H9 (cell line): Measurements from ENCODE around the gene PLSCR4. TPM values are rescaled to one million over a fixed set of nuclear protein-coding genes. Genes with fewer than 3 reads are reported as not detected.

Source experiments
- DNase-seq: peaks from one replicate; pipeline ENCODE4 v3.0.0-alpha.2; 2017
- H2AFZ ChIP-seq: one replicate; pipeline ENCODE4 v1.6.1; 2013; ENCODE audit warnings: mild to moderate bottlenecking, low read length, control low read depth, moderate library complexity
- H2AK5ac ChIP-seq: 2 replicates; pipeline ENCODE4 v1.6.1; 2013; ENCODE audit warnings: low read length, control low read depth, mixed read lengths; ENCODE audit not compliant: insufficient read length
- H2BK120ac ChIP-seq: one replicate; pipeline ENCODE4 v1.6.1; 2013; ENCODE audit warnings: low read depth, mild to moderate bottlenecking, low read length, control low read depth, inconsistent platforms; ENCODE audit not compliant: poor library complexity, severe bottlenecking
- H2BK12ac ChIP-seq: 2 replicates; pipeline ENCODE4 v1.6.1; 2013; ENCODE audit warnings: low read length, control low read depth, mixed read lengths, low read depth; ENCODE audit not compliant: insufficient read length
- H2BK15ac ChIP-seq: 2 replicates; pipeline ENCODE4 v1.6.1; 2013; ENCODE audit warnings: low read depth, low read length, control low read depth
- H2BK20ac ChIP-seq: one replicate; pipeline ENCODE4 v1.6.1; 2013; ENCODE audit warnings: low read depth, mild to moderate bottlenecking, low read length, control low read depth, inconsistent platforms; ENCODE audit not compliant: poor library complexity, severe bottlenecking
- H2BK5ac ChIP-seq: 2 replicates; pipeline ENCODE4 v1.6.1; 2013; ENCODE audit warnings: low read length, control low read depth, mixed read lengths; ENCODE audit not compliant: insufficient read length
- H3K14ac ChIP-seq: 2 replicates; pipeline ENCODE4 v1.6.1; 2013; ENCODE audit warnings: low read length, control low read depth; ENCODE audit not compliant: insufficient read depth
- H3K18ac ChIP-seq: 2 replicates; pipeline ENCODE4 v1.6.1; 2013; ENCODE audit warnings: low read depth, mild to moderate bottlenecking, mixed read lengths, low read length, control low read depth; ENCODE audit not compliant: insufficient read length
- H3K23ac ChIP-seq: 2 replicates; pipeline ENCODE4 v1.6.1; 2013; ENCODE audit warnings: low read length, control low read depth, mixed read lengths, low read depth; ENCODE audit not compliant: insufficient read length
- H3K23me2 ChIP-seq: 2 replicates; pipeline ENCODE4 v1.6.1; 2013; ENCODE audit warnings: low read depth, mild to moderate bottlenecking, mixed read lengths, low read length, control low read depth; ENCODE audit not compliant: insufficient read length, poor library complexity, severe bottlenecking
- H3K27ac ChIP-seq: 2 replicates; pipeline ENCODE4 v1.5.1; 2013; ENCODE audit warnings: low read length, control low read depth, mixed read lengths, low read depth; ENCODE audit not compliant: insufficient read length
- H3K27me3 ChIP-seq: 2 replicates; pipeline ENCODE4 v1.6.1; 2013; ENCODE audit warnings: low read length, control low read depth, inconsistent platforms; ENCODE audit not compliant: insufficient read depth
- H3K4ac ChIP-seq: 2 replicates; pipeline ENCODE4 v1.6.1; 2013; ENCODE audit warnings: low read depth, mild to moderate bottlenecking, control low read depth, inconsistent platforms, low read length, moderate library complexity
- H3K4me1 ChIP-seq: 2 replicates; pipeline ENCODE4 v1.6.1; 2013; ENCODE audit warnings: low read length, control low read depth, inconsistent platforms; ENCODE audit not compliant: insufficient read depth
- H3K4me2 ChIP-seq: 2 replicates; pipeline ENCODE4 v1.6.1; 2013; ENCODE audit warnings: low read length, control low read depth, mixed read lengths; ENCODE audit not compliant: insufficient read length, insufficient read depth
- H3K56ac ChIP-seq: 2 replicates; pipeline ENCODE4 v1.6.1; 2013; ENCODE audit warnings: low read depth, mild to moderate bottlenecking, mixed read lengths, low read length, control low read depth; ENCODE audit not compliant: insufficient read length
- H3K79me1 ChIP-seq: 2 replicates; pipeline ENCODE4 v1.6.1; 2013; ENCODE audit warnings: low read depth, mild to moderate bottlenecking, moderate library complexity, low read length, control low read depth, inconsistent platforms; ENCODE audit not compliant: insufficient read depth, poor library complexity, severe bottlenecking
- H3K79me2 ChIP-seq: 2 replicates; pipeline ENCODE4 v1.6.1; 2013; ENCODE audit warnings: low read length, control low read depth, inconsistent platforms; ENCODE audit not compliant: insufficient read depth
- H3K9ac ChIP-seq: 2 replicates; pipeline ENCODE4 v1.6.1; 2013; ENCODE audit warnings: low read length, control low read depth, mixed read lengths; ENCODE audit not compliant: insufficient read length; ENCODE audit errors: extremely low read depth
- H3K9me3 ChIP-seq: one replicate; pipeline ENCODE4 v1.6.1; 2013; ENCODE audit warnings: low read depth, low read length, inconsistent platforms; ENCODE audit not compliant: control insufficient read depth
- H3T11ph ChIP-seq: one replicate; pipeline ENCODE4 v1.6.1; 2013; ENCODE audit warnings: mild to moderate bottlenecking, low read length, control low read depth, inconsistent platforms
- H4K20me1 ChIP-seq: one replicate; pipeline ENCODE4 v1.6.1; 2013; ENCODE audit not compliant: control insufficient read depth, insufficient read length, insufficient read depth
- H4K5ac ChIP-seq: 2 replicates; pipeline ENCODE4 v1.6.1; 2013; ENCODE audit warnings: low read depth, mild to moderate bottlenecking, mixed read lengths, low read length, control low read depth; ENCODE audit not compliant: insufficient read length
- H4K8ac ChIP-seq: replicated peaks from 2 replicates; pipeline ENCODE4 v1.6.1; 2013; ENCODE audit warnings: low read length, control low read depth, mixed read lengths, low read depth; ENCODE audit not compliant: insufficient read length
- H4K91ac ChIP-seq: 2 replicates; pipeline ENCODE4 v1.6.1; 2013; ENCODE audit warnings: low read depth, mild to moderate bottlenecking, moderate library complexity, mixed read lengths, low read length, control low read depth; ENCODE audit not compliant: insufficient read length
- H3K27ac Mint-ChIP-seq, 3 experiments: 2 replicates in 2 of 3; 3 replicates in 1 of 3; pipeline ENCODE4 v1.8.0; 2020 to 2021; ENCODE audit warnings: mixed read lengths in 3 of 3, mild to moderate bottlenecking in 1 of 3, moderate library complexity in 1 of 3
- H3K27me3 Mint-ChIP-seq: 2 replicates; pipeline ENCODE4 v1.8.0; 2021; ENCODE audit warnings: low read depth, mild to moderate bottlenecking, moderate library complexity, mixed read lengths
- H3K36me3 Mint-ChIP-seq, 3 experiments: 2 replicates in 2 of 3; 3 replicates in 1 of 3; pipeline ENCODE4 v1.8.0; 2020 to 2021; ENCODE audit warnings: low read depth in 3 of 3, mixed read lengths in 3 of 3; ENCODE audit not compliant: insufficient read depth in 1 of 3
- H3K4me1 Mint-ChIP-seq, 2 experiments: 2 replicates each; pipeline ENCODE4 v1.8.0; 2020; ENCODE audit warnings: mixed read lengths in 2 of 2
- H3K4me3 Mint-ChIP-seq, 2 experiments: 2 replicates in 1 of 2; 3 replicates in 1 of 2; pipeline ENCODE4 v1.8.0; 2020 to 2021; ENCODE audit warnings: mild to moderate bottlenecking in 2 of 2, mixed read lengths in 2 of 2, moderate library complexity in 1 of 2
- H3K9me3 Mint-ChIP-seq, 2 experiments: 2 replicates in 1 of 2; 3 replicates in 1 of 2; pipeline ENCODE4 v1.8.0; 2020; ENCODE audit warnings: mild to moderate bottlenecking in 2 of 2, mixed read lengths in 2 of 2, moderate library complexity in 1 of 2
- WGBS: extraction: QIAGEN DNeasy Blood & Tissue Kit; methylation state at CpG from one replicate; pipeline ENCODE4 v1.1.7; 2013; ENCODE audit warnings: missing lambda C conversion rate, low lambda C conversion rate, mixed read lengths; ENCODE audit not compliant: insufficient read length; ENCODE audit errors: extremely low coverage; 5-methylcytosine and 5-hydroxymethylcytosine counted together
- total RNA-seq: library from RNA; stranded (reverse); gene quantifications from 2 replicates; pipeline ENCODE4 v1.2.1, GENCODE V29; 2021
- TF ChIP-seq, protein P1 (sequence below): fragments of 200-600 bp; sonication (generic); conservative IDR thresholded peaks from 3 replicates; pipeline ENCODE4 v1.8.0; 2021; ENCODE audit warnings: antibody characterized with exemption, mild to moderate bottlenecking

Gene PLSCR4
- total RNA-seq, 1 experiment from 2014 or later, result 1.2 TPM

DNA sequence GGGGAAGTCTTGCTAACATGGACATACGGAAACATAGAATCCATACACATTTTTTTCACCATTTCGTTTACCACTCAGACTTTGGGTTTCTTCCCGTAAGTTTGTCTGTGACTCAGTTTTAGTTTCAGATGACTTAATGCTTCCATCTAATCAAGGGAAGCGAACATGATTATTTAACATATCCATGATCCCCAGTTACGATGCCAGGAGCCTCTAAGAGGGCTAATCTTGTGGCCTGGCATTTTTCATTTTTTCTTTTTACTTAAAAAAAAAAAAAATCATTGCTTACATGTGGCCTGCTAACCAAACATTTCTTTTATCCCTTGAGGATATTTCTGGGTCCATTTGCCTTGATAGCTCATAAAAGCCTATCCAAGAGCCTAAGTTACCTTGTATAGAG is 69.7 kb downstream of the PLSCR4 start:
- H3K36me3 Mint-ChIP-seq, result no peaks in the 10 kb centered on the region
- no peak overlapping the region for H3K56ac ChIP-seq
- no peak overlapping the region for H3K4me2 ChIP-seq
- no peak overlapping the region for H4K8ac ChIP-seq
- TF ChIP-seq, protein P1, sequence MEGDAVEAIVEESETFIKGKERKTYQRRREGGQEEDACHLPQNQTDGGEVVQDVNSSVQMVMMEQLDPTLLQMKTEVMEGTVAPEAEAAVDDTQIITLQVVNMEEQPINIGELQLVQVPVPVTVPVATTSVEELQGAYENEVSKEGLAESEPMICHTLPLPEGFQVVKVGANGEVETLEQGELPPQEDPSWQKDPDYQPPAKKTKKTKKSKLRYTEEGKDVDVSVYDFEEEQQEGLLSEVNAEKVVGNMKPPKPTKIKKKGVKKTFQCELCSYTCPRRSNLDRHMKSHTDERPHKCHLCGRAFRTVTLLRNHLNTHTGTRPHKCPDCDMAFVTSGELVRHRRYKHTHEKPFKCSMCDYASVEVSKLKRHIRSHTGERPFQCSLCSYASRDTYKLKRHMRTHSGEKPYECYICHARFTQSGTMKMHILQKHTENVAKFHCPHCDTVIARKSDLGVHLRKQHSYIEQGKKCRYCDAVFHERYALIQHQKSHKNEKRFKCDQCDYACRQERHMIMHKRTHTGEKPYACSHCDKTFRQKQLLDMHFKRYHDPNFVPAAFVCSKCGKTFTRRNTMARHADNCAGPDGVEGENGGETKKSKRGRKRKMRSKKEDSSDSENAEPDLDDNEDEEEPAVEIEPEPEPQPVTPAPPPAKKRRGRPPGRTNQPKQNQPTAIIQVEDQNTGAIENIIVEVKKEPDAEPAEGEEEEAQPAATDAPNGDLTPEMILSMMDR, result no peak
- H3K27me3 Mint-ChIP-seq, result no peaks in the 10 kb centered on the region
- H3K14ac ChIP-seq, result no peak overlapping the region
- no peak overlapping the region for H2BK5ac ChIP-seq
- H3K27ac Mint-ChIP-seq, result no peak overlapping the region
- H2AFZ ChIP-seq, result no peak overlapping the region
- no CpG with 5 or more reads among the region's 5 CpGs for WGBS
- H2BK15ac ChIP-seq, result no peak overlapping the region
- no peak overlapping the region for H2BK12ac ChIP-seq
- no peak for DNase-seq
- H3K4ac ChIP-seq, result no peak overlapping the region
- no peak overlapping the region for H4K91ac ChIP-seq
- H3K23me2 ChIP-seq, result no peaks in the 10 kb centered on the region
- no peaks in the 10 kb centered on the region; a peak in 1 of 5 replicates for H3K9me3 Mint-ChIP-seq
- H3T11ph ChIP-seq, result no peak overlapping the region
- no peaks in the 10 kb centered on the region for H3K27me3 ChIP-seq
- H2BK20ac ChIP-seq, result no peak overlapping the region
- H3K18ac ChIP-seq, result no peak overlapping the region
- no peaks in the 10 kb centered on the region for H3K4me1 Mint-ChIP-seq
- H2BK120ac ChIP-seq, result no peak overlapping the region
- no peak overlapping the region for H4K5ac ChIP-seq
- H2AK5ac ChIP-seq, result no peak overlapping the region
- no peaks in the 10 kb centered on the region for H3K79me2 ChIP-seq
- no peak overlapping the region for H3K27ac ChIP-seq
- no peak overlapping the region for H3K9ac ChIP-seq
- no peaks in the 10 kb centered on the region for H3K79me1 ChIP-seq
- no peak overlapping the region for H3K4me3 Mint-ChIP-seq
- no peaks in the 10 kb centered on the region for H3K9me3 ChIP-seq
- no peaks in the 10 kb centered on the region for H4K20me1 ChIP-seq
- H3K4me1 ChIP-seq, result no peaks in the 10 kb centered on the region
- no peak overlapping the region for H3K23ac ChIP-seq
